IPS-18a (cell line): ENCODE measurements around the gene CARD11.
A peak's percentile ranks its signal among the peaks of the same experiment; 100 is the strongest.

Source experiments
- H3K27ac ChIP-seq: one replicate; pipeline ENCODE4 v1.5.1; 2013; ENCODE audit warnings: low read length
- H3K27me3 ChIP-seq: one replicate; pipeline ENCODE4 v1.6.1; 2013; ENCODE audit warnings: mild to moderate bottlenecking, low read length; ENCODE audit not compliant: control insufficient read depth, insufficient read depth
- H3K36me3 ChIP-seq: one replicate; pipeline ENCODE4 v1.6.1; 2013; ENCODE audit warnings: low read depth, low read length; ENCODE audit not compliant: control insufficient read depth
- H3K4me1 ChIP-seq: one replicate; pipeline ENCODE4 v1.6.1; 2013; ENCODE audit warnings: low read depth, low read length; ENCODE audit not compliant: control insufficient read depth
- H3K4me3 ChIP-seq: one replicate; pipeline ENCODE4 v1.5.1; 2013; ENCODE audit warnings: low read length
- H3K9ac ChIP-seq: one replicate; pipeline ENCODE4 v1.6.1; 2013; ENCODE audit warnings: mild to moderate bottlenecking, low read length, moderate library complexity
- H3K9me3 ChIP-seq: one replicate; pipeline ENCODE4 v1.6.1; 2013; ENCODE audit warnings: low read depth, low read length; ENCODE audit not compliant: control insufficient read depth

Gene CARD11

GRCh38 chr7:2884161-2884560 is 159.5 kb downstream of the CARD11 start:
- H3K4me1 ChIP-seq: peaks cover 10% of the 10 kb centered on the region
- no peak overlapping the region for H3K4me3 ChIP-seq
- no peaks in the 10 kb centered on the region for H3K9me3 ChIP-seq
- no peak overlapping the region for H3K27ac ChIP-seq
- no peaks in the 10 kb centered on the region for H3K27me3 ChIP-seq
- H3K9ac ChIP-seq: no peak overlapping the region
- H3K36me3 ChIP-seq: no peaks in the 10 kb centered on the region

- H3K9ac ChIP-seq: no peak overlapping the region
- no peak overlapping the region for H3K4me3 ChIP-seq
- no peak overlapping the region for H3K27ac ChIP-seq
- H3K36me3 ChIP-seq: no peaks in the 10 kb centered on the region
- H3K4me1 ChIP-seq: peaks cover 10% of the 10 kb centered on the region
- H3K9me3 ChIP-seq: no peaks in the 10 kb centered on the region
- no peaks in the 10 kb centered on the region for H3K27me3 ChIP-seq
Measured at GRCh38 chr7:2883101-2883500, 160.6 kb downstream of the CARD11 start.

GRCh38 chr7:2882111-2882510 is 161.6 kb downstream of the CARD11 start:
- no peaks in the 10 kb centered on the region for H3K27me3 ChIP-seq
- no peak overlapping the region for H3K9ac ChIP-seq
- no peaks in the 10 kb centered on the region for H3K9me3 ChIP-seq
- H3K4me3 ChIP-seq: no peak overlapping the region
- H3K4me1 ChIP-seq: peaks cover 10% of the 10 kb centered on the region
- no peaks in the 10 kb centered on the region for H3K36me3 ChIP-seq
- H3K27ac ChIP-seq: no peak overlapping the region

GRCh38 chr7:2880874-2881533 is 162.7 kb downstream of the CARD11 start:
- Histone ChIP-seq H3K4me3 (no peak overlapping the region), H3K27me3 (no peaks in the 10 kb centered on the region), H3K27ac (no peak overlapping the region), H3K9ac (no peak overlapping the region), H3K4me1 (peaks cover 10% of the 10 kb centered on the region), H3K9me3 (no peaks in the 10 kb centered on the region), H3K36me3 (no peaks in the 10 kb centered on the region)

- Histone ChIP-seq H3K9me3 (no peaks in the 10 kb centered on the region), H3K9ac (no peak overlapping the region), H3K4me3 (no peak overlapping the region), H3K4me1 (peaks cover 10% of the 10 kb centered on the region), H3K36me3 (no peaks in the 10 kb centered on the region), H3K27me3 (no peaks in the 10 kb centered on the region), H3K27ac (no peak overlapping the region)
Measured at GRCh38 chr7:2880051-2880450, 163.6 kb downstream of the CARD11 start.

GRCh38 chr7:2879354-2879753 is 164.3 kb downstream of the CARD11 start:
- H3K9ac ChIP-seq: no peak overlapping the region
- H3K4me1 ChIP-seq: peaks cover 10% of the 10 kb centered on the region
- H3K4me3 ChIP-seq: no peak overlapping the region
- H3K36me3 ChIP-seq: no peaks in the 10 kb centered on the region
- H3K27me3 ChIP-seq: no peaks in the 10 kb centered on the region
- no peak overlapping the region for H3K27ac ChIP-seq
- H3K9me3 ChIP-seq: no peaks in the 10 kb centered on the region

GRCh38 chr7:2878306-2878705 is 165.4 kb downstream of the CARD11 start:
- Histone ChIP-seq H3K9me3 (no peaks in the 10 kb centered on the region), H3K4me1 (peaks cover 15% of the 10 kb centered on the region), H3K36me3 (no peaks in the 10 kb centered on the region), H3K27me3 (no peaks in the 10 kb centered on the region), H3K4me3 (no peak overlapping the region), H3K9ac (no peak overlapping the region), H3K27ac (no peak overlapping the region)

GRCh38 chr7:2876031-2876731 is 167.5 kb downstream of the CARD11 start:
- H3K4me3 ChIP-seq: no peak overlapping the region

GRCh38 chr7:2873686-2874551 is 169.7 kb downstream of the CARD11 start:
- Histone ChIP-seq H3K27ac (peak overlapping the region; percentile 99), H3K27me3 (no peaks in the 10 kb centered on the region), H3K9me3 (no peaks in the 10 kb centered on the region), H3K36me3 (no peaks in the 10 kb centered on the region), H3K4me1 (peaks cover 8% of the 10 kb centered on the region), H3K4me3 (no peak overlapping the region), H3K9ac (peak overlapping the region; percentile 81)

More at GRCh38 chr7:2876031-2876731, 167.5 kb downstream of the CARD11 start:
- Histone ChIP-seq H3K9ac (no peak overlapping the region), H3K9me3 (no peaks in the 10 kb centered on the region), H3K36me3 (no peaks in the 10 kb centered on the region), H3K4me1 (peaks cover 15% of the 10 kb centered on the region), H3K27me3 (no peaks in the 10 kb centered on the region), H3K27ac (no peak overlapping the region)

GRCh38 chr7:2873146-2873545 is 170.5 kb downstream of the CARD11 start:
- H3K27ac ChIP-seq: no peak overlapping the region
- no peaks in the 10 kb centered on the region for H3K36me3 ChIP-seq
- no peaks in the 10 kb centered on the region for H3K27me3 ChIP-seq
- peaks cover 8% of the 10 kb centered on the region for H3K4me1 ChIP-seq
- no peaks in the 10 kb centered on the region for H3K9me3 ChIP-seq
- no peak overlapping the region for H3K9ac ChIP-seq
- no peak overlapping the region for H3K4me3 ChIP-seq

- Histone ChIP-seq H3K4me1 (peaks cover 8% of the 10 kb centered on the region), H3K36me3 (no peaks in the 10 kb centered on the region), H3K9ac (no peak overlapping the region), H3K9me3 (no peaks in the 10 kb centered on the region), H3K27ac (no peak overlapping the region), H3K4me3 (no peak overlapping the region), H3K27me3 (no peaks in the 10 kb centered on the region)
Measured at GRCh38 chr7:2872296-2872874, 171.3 kb downstream of the CARD11 start.
